T-cell (primary cell): ENCODE results near the gene AK8. TPM values are rescaled to one million over a fixed set of nuclear protein-coding genes. Genes with fewer than 3 reads are reported as not detected.
A peak's percentile ranks its signal among the peaks of the same experiment; 100 is the strongest.

Source experiments
- ATAC-seq, 4 experiments: fragments of 200-7000 bp in 3 of 4; fragments of 150-1000 bp in 1 of 4; cut with Tn5 transposase; replicated peaks in 1 of 4; 1 replicate in 3 of 4; 2 replicates in 1 of 4; pipeline ENCODE4 v1.10.0; 2021; ENCODE audit warnings: moderate library complexity in 3 of 4, mild to moderate bottlenecking in 2 of 4, moderate number of reproducible peaks in 1 of 4
- CTCF ChIA-PET, 2 donors: fragments of 300-600 bp; sonication (Branson Sonifier 250); formaldehyde crosslinking; loops; one replicate each; lab custom pipeline; 2022; ENCODE audit warnings: antibody characterized with exemption in 2 of 2; lab: Charles Lee
- POLR2A ChIA-PET, 2 donors: fragments of 300-600 bp; sonication (Branson Sonifier 250); formaldehyde crosslinking; loops; one replicate each; lab custom pipeline; 2022; ENCODE audit warnings: antibody characterized with exemption in 2 of 2; lab: Charles Lee
- DNase-seq, 35 experiments: peaks; one replicate each; pipeline versions ENCODE4 v3.0.0 to v3.0.0-alpha.2; 2013 to 2023
- H3K27ac ChIP-seq: one replicate; pipeline ENCODE4 v1.5.1; 2013; ENCODE audit warnings: low read length
- H3K27me3 ChIP-seq, 2 experiments: replicated peaks in 1 of 2; 1 replicate in 1 of 2; 2 replicates in 1 of 2; pipeline versions ENCODE4 v1.6.1 to v1.7.0; 2013; ENCODE audit warnings: low read length in 1 of 2, mixed read lengths in 1 of 2; ENCODE audit not compliant: control insufficient read depth in 2 of 2, insufficient read depth in 2 of 2; ENCODE audit errors: extremely low read depth in 1 of 2
- H3K36me3 ChIP-seq, 2 donors: 1 replicate in 1 of 2; 2 replicates in 1 of 2; pipeline versions ENCODE4 v1.6.1 to v1.7.0; 2013; ENCODE audit warnings: low read length in 1 of 2; ENCODE audit not compliant: control insufficient read depth in 2 of 2, insufficient read depth in 1 of 2; ENCODE audit errors: extremely low read depth in 1 of 2
- H3K4me1 ChIP-seq, 2 experiments: 1 replicate in 1 of 2; 2 replicates in 1 of 2; pipeline versions ENCODE4 v1.6.1 to v1.7.0; 2013; ENCODE audit warnings: low read length in 2 of 2, mixed read lengths in 1 of 2; ENCODE audit not compliant: insufficient read depth in 2 of 2, control insufficient read depth in 1 of 2; ENCODE audit errors: extremely low read depth in 1 of 2
- H3K4me3 ChIP-seq, 2 donors: 1 replicate in 1 of 2; 2 replicates in 1 of 2; pipeline versions ENCODE4 v1.5.1 to v1.7.0; 2013; ENCODE audit warnings: mild to moderate bottlenecking in 2 of 2, low read length in 1 of 2, moderate library complexity in 1 of 2; ENCODE audit not compliant: control insufficient read depth in 1 of 2; ENCODE audit errors: extremely low read depth in 1 of 2
- H3K9me3 ChIP-seq: 2 replicates; pipeline ENCODE4 v1.7.0; 2013
- H3K27ac Mint-ChIP-seq, 2 donors: one replicate each; pipeline ENCODE4 v1.8.0; 2020 to 2021; ENCODE audit warnings: mild to moderate bottlenecking in 2 of 2, mixed read lengths in 2 of 2
- H3K27me3 Mint-ChIP-seq, 2 donors: one replicate each; pipeline ENCODE4 v1.8.0; 2021 to 2022; ENCODE audit warnings: mixed read lengths in 2 of 2
- H3K36me3 Mint-ChIP-seq: one replicate; pipeline ENCODE4 v1.8.0; 2021; ENCODE audit warnings: mixed read lengths
- H3K4me1 Mint-ChIP-seq, 3 donors: one replicate each; pipeline ENCODE4 v1.8.0; 2020 to 2022; ENCODE audit warnings: mixed read lengths in 3 of 3, mild to moderate bottlenecking in 1 of 3
- H3K4me3 Mint-ChIP-seq, 3 donors: one replicate each; pipeline ENCODE4 v1.8.0; 2020 to 2022; ENCODE audit warnings: mild to moderate bottlenecking in 3 of 3, mixed read lengths in 3 of 3, moderate library complexity in 3 of 3
- H3K9me3 Mint-ChIP-seq, 3 donors: one replicate each; pipeline ENCODE4 v1.8.0; 2020 to 2022; ENCODE audit warnings: mixed read lengths in 3 of 3
- WGBS: methylation state at CpG from one replicate; pipeline ENCODE4 v1.1.5; 2013; ENCODE audit warnings: missing lambda C conversion rate; ENCODE audit not compliant: insufficient coverage; 5-methylcytosine and 5-hydroxymethylcytosine counted together
- total RNA-seq, 35 experiments: library from RNA in 6 of 35; stranded (reverse) in 6 of 35; fragments of 120-200 nt in 1 of 35; gene quantifications; one replicate each; pipeline versions ENCODE4 v1.2.1 to v1.2.4 and lab custom pipeline; 2013 to 2026

AK8 gene
- total RNA-seq, 5 donors from 2014 or later (not counting 1 experiment from before 2014, with no cell fraction given), result not detected

GRCh38 chr9:132820169-132820944 lies 57.7 kb downstream of the AK8 start:
- H3K4me1 Mint-ChIP-seq, result peaks cover 0 to 5% (median 2%) of the 10 kb centered on the region in 3 donors
- 88% methylated on average over 5 of the region's 11 CpGs for WGBS
- H3K27me3 ChIP-seq, result peaks cover 0 to 16% of the 10 kb centered on the region in 2 experiments
- no peak for ATAC-seq
- H3K27ac Mint-ChIP-seq, result no peak overlapping the region
- H3K9me3 ChIP-seq, result no peaks in the 10 kb centered on the region
- no peaks in the 10 kb centered on the region for H3K36me3 Mint-ChIP-seq
- no peak overlapping the region for H3K27ac ChIP-seq
- no peak overlapping the region for H3K4me3 Mint-ChIP-seq
- peaks cover 5 to 14% of the 10 kb centered on the region in 2 experiments for H3K4me1 ChIP-seq
- ChIA-PET POLR2A (no interaction called here), CTCF (interaction anchor here in 1 of 2 donors (0.6 kb wide), 1 partner anchor 83 kb away, joined by 3 read pairs; no protein-coding TSS in a partner anchor)
- H3K27me3 Mint-ChIP-seq, result peaks cover 27 to 62% of the 10 kb centered on the region in 2 donors
- H3K9me3 Mint-ChIP-seq, result no peaks in the 10 kb centered on the region
- no peak overlapping the region for H3K4me3 ChIP-seq
- DNase-seq, result no peak
- no peaks in the 10 kb centered on the region for H3K36me3 ChIP-seq

- no peak overlapping the region for H3K27ac Mint-ChIP-seq
- peaks cover 19 to 56% of the 10 kb centered on the region in 2 donors for H3K27me3 Mint-ChIP-seq
- H3K36me3 Mint-ChIP-seq, result no peaks in the 10 kb centered on the region
- ChIA-PET CTCF (no interaction called here), POLR2A (no interaction called here)
- ATAC-seq (no peak), DNase-seq (no peak)
- peaks cover 0 to 1% (median 0%) of the 10 kb centered on the region in 3 donors for H3K4me1 Mint-ChIP-seq
- Histone ChIP-seq H3K9me3 (no peaks in the 10 kb centered on the region), H3K27me3 (peaks cover 0 to 18% of the 10 kb centered on the region in 2 experiments), H3K27ac (no peak overlapping the region), H3K36me3 (no peaks in the 10 kb centered on the region), H3K4me3 (no peak overlapping the region), H3K4me1 (peaks cover 0 to 4% of the 10 kb centered on the region in 2 experiments)
- H3K4me3 Mint-ChIP-seq, result no peak overlapping the region
- WGBS, result 92% methylated on average over 2 of the region's 4 CpGs
- H3K9me3 Mint-ChIP-seq, result no peaks in the 10 kb centered on the region
Observed at GRCh38 chr9:132818588-132818987, 59.5 kb downstream of the AK8 start.

GRCh38 chr9:132814937-132815336 lies 63.1 kb downstream of the AK8 start:
- peaks cover 0 to 2% of the 10 kb centered on the region in 2 experiments for H3K4me1 ChIP-seq
- H3K27ac ChIP-seq, result no peak overlapping the region
- H3K36me3 ChIP-seq, result no peaks in the 10 kb centered on the region
- H3K4me3 ChIP-seq, result no peak overlapping the region
- WGBS, result 92% methylated on average over 13 of the region's 14 CpGs
- ATAC-seq, result no peak
- no peaks in the 10 kb centered on the region for H3K9me3 ChIP-seq
- H3K27me3 ChIP-seq, result peaks cover 0 to 21% of the 10 kb centered on the region in 2 experiments
- Mint-ChIP-seq H3K27ac (peak overlapping the region in 1 of 2 donors; percentile 12), H3K36me3 (no peaks in the 10 kb centered on the region), H3K9me3 (no peaks in the 10 kb centered on the region), H3K4me1 (no peaks in the 10 kb centered on the region), H3K27me3 (peaks cover 27 to 58% of the 10 kb centered on the region in 2 donors), H3K4me3 (no peak overlapping the region)
- POLR2A ChIA-PET, result interaction anchor here in 1 of 2 donors (0.5 kb wide), 1 partner anchor 145 kb away, joined by 3 read pairs; the partner anchor contains the start of gene DDX31
- no peak for DNase-seq
- CTCF ChIA-PET, result no interaction called here

GRCh38 chr9:132813115-132813771 lies 64.8 kb downstream of the AK8 start:
- Mint-ChIP-seq H3K36me3 (no peaks in the 10 kb centered on the region), H3K9me3 (no peaks in the 10 kb centered on the region), H3K27me3 (peaks cover 36 to 59% of the 10 kb centered on the region in 2 donors), H3K4me3 (no peak overlapping the region), H3K27ac (no peak overlapping the region), H3K4me1 (no peaks in the 10 kb centered on the region)
- no peaks in the 10 kb centered on the region for H3K36me3 ChIP-seq
- POLR2A ChIA-PET, result no interaction called here
- 86% methylated on average over 3 of the region's 13 CpGs for WGBS
- peaks cover 0 to 37% of the 10 kb centered on the region in 2 experiments for H3K27me3 ChIP-seq
- CTCF ChIA-PET, result no interaction called here
- H3K27ac ChIP-seq, result no peak overlapping the region
- no peak overlapping the region for H3K4me3 ChIP-seq
- ATAC-seq, result no peak
- H3K4me1 ChIP-seq, result peaks cover 0 to 2% of the 10 kb centered on the region in 2 experiments
- H3K9me3 ChIP-seq, result no peaks in the 10 kb centered on the region
- DNase-seq, result no peak

- no peaks in the 10 kb centered on the region for H3K36me3 ChIP-seq
- H3K4me1 Mint-ChIP-seq, result no peaks in the 10 kb centered on the region
- no peak overlapping the region for H3K4me3 Mint-ChIP-seq
- POLR2A ChIA-PET, result no interaction called here
- H3K27me3 Mint-ChIP-seq, result peaks cover 44 to 61% of the 10 kb centered on the region in 2 donors
- no peak for DNase-seq
- H3K27ac ChIP-seq, result no peak overlapping the region
- H3K27ac Mint-ChIP-seq, result no peak overlapping the region
- H3K4me1 ChIP-seq, result peaks cover 0 to 2% of the 10 kb centered on the region in 2 experiments
- no peaks in the 10 kb centered on the region for H3K9me3 Mint-ChIP-seq
- H3K4me3 ChIP-seq, result no peak overlapping the region
- CTCF ChIA-PET, result no interaction called here
- no peaks in the 10 kb centered on the region for H3K9me3 ChIP-seq
- peaks cover 0 to 40% of the 10 kb centered on the region in 2 experiments for H3K27me3 ChIP-seq
- no peak for ATAC-seq
- WGBS, result no CpG with 5 or more reads among the region's 6 CpGs
- H3K36me3 Mint-ChIP-seq, result no peaks in the 10 kb centered on the region
Observed at GRCh38 chr9:132811985-132812384, 66.1 kb downstream of the AK8 start.

GRCh38 chr9:132810314-132810713 lies 67.8 kb downstream of the AK8 start:
- peaks cover 0 to 41% of the 10 kb centered on the region in 2 experiments for H3K27me3 ChIP-seq
- Mint-ChIP-seq H3K9me3 (no peaks in the 10 kb centered on the region), H3K27me3 (peaks cover 41 to 55% of the 10 kb centered on the region in 2 donors), H3K36me3 (no peaks in the 10 kb centered on the region), H3K27ac (no peak overlapping the region), H3K4me3 (no peak overlapping the region), H3K4me1 (no peaks in the 10 kb centered on the region)
- DNase-seq, result no peak
- no peak overlapping the region for H3K4me3 ChIP-seq
- WGBS, result no CpG with 5 or more reads among the region's 11 CpGs
- H3K36me3 ChIP-seq, result no peaks in the 10 kb centered on the region
- ATAC-seq, result no peak
- no peak overlapping the region for H3K27ac ChIP-seq
- no peaks in the 10 kb centered on the region for H3K9me3 ChIP-seq
- H3K4me1 ChIP-seq, result peaks cover 0 to 5% of the 10 kb centered on the region in 2 experiments
- ChIA-PET CTCF (no interaction called here), POLR2A (no interaction called here)
